GOT3 (cell line): ENCODE results near the gene ATG10.
A peak's percentile ranks its signal among the peaks of the same experiment; 100 is the strongest.
"Not testable (repeated sequence)": the region's sequence is repeated elsewhere in the genome, so short reads cannot be mapped to it uniquely, and the experiment has no call there.

ENCODE experiments used
- DNase-seq: peaks from one replicate; lab custom pipeline; 2025; ENCODE audit warnings: mixed read lengths; lab: John Stamatoyannopoulos, UW

ATG10 gene

DNA sequence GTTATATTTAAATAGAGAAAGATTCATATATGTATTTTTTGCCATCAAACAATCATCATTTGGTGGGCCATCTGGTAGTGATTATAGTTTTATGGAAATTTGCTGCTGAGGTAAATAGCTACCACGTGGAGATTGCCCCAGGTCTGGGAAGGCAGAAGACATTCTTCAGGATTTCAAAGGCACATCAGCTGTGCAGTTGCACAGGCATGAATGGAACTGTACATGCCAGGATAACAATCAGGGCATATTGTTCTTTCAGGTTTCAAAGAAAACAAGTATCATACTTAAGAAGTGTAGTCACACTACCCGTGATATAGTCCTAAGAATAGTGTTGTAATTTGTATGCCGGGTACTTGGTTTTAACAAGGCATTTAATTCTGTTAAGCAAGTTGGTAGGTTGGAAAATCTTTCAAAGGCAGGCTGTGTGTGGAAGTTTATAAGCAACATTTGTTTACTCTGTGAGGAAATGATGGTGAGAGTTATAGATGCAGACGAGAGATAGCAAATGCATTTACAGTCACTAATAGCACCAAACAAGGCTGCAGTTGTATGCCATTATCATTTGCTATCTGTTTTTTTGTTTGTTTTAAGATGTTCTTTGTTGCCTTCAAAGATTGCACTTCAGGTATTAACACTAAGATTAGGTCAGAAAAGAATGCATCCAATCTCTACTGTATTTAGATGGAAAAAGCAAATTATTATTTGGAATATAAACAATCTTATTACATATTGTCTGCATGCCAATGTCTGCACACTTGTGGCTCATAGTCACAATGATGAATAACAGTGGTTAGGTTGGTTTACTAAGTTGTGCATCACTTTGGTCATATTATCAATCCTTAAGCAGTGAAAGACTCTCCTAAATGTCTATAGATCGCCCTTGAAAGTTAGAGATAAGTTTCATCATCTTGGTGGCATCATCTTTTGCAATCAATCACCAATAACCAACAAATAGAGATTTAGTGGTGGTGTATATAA lies 251.1 kb downstream of the ATG10 start:
- DNase-seq: no peak

DNA sequence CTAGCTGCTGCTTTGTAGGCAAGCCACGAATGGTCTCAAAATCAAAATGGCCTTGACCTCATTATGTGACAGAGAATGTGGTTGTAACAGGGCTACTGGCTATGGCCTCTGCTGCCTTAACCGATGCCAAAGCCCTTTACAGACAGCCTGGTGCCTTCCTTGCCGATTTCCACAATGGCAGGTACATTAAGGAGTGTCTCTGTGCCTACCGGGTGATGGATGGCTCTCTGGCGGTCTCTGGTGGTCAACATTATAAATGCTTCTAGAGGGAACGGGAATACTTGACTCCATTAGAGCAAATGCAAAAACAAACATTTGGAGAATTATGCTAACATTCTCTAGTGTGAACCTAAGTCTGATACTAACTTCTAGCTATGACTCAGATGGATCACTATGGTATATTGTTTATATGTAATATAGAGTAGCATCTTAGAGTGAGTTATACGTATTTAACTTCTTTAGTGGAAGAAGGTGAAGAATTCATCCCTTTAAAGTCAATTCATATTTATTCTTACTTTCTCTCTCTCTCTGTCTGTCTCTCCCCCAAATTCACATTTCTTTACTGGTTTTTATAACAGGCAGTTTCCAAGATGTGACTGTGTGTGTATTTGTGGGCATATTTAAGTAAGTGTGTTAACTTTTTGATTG lies 253.8 kb downstream of the ATG10 start:
- peak; percentile 15 for DNase-seq

DNA sequence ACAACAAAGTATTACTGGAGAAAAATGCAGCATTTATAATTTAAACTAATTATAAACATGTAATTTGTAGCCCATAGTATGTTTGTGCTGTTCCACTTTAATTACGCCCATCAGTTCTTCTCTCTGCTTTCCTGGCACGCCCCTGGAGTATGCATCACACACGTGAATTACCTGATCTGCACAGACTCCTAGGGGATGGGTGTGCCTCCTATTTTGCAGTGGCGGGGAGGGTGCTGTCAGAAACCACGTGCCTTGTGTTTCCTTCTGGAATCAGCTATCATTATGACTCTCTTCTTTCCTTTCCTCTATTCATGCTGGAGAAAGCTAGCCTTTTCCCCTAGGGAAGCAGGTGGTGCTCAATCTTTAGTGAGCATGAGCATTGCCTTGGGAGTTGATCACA lies 263.1 kb downstream of the ATG10 start:
- no peak for DNase-seq

DNA sequence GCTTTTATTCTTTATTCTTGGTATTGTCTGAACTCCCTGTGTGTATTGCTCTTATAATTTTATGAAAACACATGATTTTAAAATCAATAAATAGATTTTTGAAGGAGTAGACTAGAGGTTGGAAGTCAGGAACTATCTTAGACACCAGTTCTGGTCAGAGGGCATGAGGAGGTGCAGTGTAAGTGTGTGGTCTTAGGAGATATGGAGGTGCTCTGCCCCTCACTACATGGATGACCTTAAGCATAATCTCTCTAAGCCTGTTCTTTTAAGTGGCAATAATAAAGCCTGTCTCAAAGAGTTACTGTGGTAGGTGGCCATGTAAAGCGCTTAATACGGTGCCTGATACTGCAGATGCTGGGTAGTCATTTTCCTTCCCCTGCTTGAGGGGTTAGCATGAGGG lies 272.3 kb downstream of the ATG10 start:
- DNase-seq: no peak

DNA sequence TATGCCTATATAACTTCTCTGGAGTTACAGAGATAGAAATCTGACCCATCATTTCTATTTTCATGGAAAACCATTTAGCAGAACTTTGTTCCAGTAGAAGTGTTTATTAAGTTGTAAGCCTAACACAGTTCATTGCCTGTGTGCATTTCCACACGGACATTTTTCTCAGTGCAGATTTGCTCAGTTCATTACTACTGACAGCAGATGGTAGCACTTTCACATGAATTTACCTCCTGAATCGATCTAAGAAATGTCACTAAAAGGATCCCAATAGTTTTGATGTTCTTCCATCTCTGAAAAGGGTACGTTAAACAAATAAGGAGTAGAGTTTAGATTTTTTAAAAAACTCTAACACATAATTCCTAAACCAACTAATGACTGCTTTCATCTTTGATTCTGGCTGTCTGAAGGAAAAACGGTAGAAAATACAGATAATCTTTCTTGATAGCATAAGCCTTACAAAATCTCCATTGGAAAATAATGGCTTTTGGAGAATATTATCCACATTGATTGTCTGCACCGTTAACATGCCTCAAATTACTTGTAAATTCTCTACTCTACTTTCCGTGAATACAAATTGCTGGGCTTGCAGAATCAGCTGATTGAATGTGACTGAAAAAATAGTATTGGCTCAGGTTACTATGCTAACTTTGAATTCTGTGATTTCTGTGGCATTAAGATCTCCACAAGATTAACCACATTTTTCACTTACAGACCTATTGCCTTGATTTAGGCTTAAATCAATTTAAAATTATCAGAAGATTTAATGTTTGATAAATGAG lies 273.2 kb downstream of the ATG10 start:
- DNase-seq: no peak

DNA sequence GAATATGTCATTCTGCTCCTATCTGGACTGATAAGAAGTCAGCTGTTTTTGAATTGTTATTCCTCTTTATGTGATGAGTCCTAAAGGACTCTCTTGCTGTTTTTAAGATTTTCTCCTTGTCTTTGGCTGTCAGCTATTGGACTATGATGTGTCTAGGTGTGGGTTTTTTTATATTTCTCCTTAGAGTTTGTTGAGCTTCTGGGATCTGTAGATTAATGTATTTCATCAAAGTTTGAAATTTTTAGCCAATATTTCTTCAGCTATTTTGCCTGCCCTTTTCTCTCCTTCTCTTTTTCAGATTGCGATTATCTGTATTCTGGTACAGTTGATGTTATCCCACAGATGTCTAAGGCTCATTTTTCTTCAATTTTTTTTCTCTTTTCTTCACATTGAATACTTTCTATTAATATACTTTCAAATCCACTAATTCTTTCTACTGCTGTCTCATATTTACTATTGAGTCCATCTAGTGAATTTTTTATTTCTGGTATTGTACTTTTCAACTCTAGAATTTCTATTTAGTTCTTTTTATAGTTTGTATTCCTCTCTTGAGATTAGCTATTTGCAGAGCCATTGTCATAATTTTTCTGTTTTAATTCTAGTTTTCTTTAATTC lies 275.2 kb downstream of the ATG10 start:
- no peak for DNase-seq

DNA sequence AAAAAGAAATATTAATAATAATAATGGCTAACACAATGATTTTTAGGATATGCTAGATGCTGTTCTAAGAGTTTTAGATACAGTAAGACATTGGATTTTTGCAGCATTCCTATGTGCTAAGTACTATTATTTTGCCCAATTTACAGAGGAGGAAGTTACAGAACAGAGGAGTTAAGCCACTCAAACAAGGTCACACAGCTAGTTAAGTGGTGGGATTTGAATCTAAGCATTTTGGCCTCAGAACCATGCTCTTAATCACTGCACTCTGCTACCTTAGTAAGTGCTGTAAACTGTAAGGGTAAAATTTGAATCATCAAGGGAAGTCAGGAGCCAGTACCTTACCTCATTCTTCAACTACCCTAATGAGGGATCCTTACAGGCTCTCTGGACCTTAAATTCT lies 280.9 kb downstream of the ATG10 start:
- DNase-seq: no peak

DNA sequence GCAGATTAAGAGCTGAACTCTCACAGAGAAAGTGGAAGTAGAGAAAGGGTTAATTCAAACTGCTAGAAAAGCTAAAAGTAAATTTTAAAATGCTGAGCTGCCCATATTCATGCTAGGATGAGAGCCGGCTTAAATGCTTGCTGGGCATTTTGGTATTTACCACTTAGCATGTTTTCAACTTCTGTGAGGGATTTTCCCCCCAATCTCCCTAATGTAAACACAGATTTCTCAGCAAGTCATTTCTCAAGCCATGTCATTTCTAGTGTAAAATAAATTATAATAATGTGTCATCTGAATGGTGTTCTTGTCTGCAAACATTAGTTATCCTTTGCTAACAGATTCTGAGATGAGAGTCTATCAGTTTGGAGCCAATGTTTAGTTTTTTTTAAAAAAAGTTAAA lies 284.0 kb downstream of the ATG10 start:
- DNase-seq: no peak

DNA sequence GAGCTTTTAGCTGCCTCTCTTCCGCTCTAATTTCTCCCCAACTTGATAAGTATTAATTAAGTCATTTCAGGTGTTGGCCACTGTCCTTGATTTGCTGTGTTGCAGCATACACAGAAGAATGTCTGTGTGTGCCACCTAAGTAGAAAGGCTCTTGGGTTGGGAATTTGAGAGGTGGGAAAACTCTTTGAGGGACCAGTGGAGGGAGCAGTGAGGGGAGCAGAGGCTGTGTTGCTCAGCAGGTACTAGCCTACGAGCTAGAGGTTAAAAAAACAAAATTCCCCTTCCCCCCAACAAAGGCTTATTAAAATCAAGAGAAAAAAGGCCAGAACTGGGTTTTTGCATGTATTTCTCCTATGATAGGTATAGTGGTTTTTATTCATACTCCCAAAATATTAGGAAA lies 285.4 kb downstream of the ATG10 start:
- DNase-seq: no peak

DNA sequence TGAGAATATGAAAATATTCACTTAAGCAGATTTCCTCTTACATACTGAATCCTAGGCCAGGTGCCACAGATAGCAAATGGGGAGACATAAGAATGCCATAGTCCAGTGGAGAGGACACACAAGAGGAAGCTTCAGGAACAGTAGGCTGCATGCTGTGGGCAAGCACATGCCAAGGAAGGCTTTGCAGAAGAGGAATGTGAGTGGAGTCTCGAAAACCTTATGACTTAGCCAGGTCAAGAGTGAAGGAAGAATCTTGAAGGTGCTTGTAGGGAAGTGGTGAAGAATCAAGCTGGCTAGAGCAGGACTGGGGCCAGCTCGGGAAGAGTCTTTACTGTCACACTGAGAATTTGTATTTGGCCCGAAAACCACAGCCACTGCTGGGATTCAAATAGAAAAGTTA lies 285.9 kb downstream of the ATG10 start:
- DNase-seq: no peak

DNA sequence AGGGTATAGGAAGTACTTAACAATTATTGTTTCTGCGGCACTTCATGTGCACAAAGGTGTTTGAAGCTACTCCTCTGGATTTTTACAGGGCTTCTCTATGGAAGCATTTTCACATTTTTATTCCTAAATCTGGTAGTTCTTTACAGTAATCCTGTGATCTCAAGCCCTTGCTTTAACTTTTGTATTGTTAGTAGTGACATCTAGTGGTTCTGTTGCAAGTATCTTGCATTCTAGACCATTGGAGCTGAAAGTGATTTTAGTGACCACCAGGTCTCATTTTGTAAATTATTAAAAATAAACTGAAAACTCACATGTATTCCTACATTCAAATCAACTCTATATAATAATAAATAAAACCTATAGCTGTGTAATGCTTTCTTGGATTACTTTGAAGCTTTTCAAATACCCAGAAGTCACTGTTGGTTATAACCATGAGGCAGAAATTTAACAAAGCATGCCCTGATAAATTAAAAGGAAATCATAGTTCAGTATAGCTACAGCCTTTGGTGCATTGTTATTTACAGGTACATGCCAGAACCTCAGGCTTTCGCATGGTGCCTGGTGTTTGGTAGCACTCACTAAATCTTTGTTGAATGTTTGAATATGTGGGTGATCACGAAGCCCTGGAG lies 287.5 kb downstream of the ATG10 start:
- DNase-seq: no peak

DNA sequence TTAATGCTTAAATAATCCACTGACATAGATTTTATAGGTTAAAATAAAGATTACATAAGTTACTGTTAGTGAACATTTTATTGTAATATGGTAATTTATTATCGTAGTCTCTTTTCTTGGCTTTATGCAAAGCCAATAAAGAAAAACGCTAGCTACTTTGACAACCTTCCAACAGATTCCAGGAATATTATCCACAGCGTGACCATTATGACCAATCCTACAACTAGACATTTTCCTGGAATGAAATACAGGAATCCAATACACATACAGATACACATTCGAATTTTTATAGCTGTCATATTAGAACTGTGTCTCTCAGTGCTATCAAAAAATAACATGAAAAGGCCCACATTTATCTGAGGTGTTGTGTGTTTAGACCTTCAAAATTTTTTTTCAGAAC lies 293.2 kb downstream of the ATG10 start:
- DNase-seq: no peak

DNA sequence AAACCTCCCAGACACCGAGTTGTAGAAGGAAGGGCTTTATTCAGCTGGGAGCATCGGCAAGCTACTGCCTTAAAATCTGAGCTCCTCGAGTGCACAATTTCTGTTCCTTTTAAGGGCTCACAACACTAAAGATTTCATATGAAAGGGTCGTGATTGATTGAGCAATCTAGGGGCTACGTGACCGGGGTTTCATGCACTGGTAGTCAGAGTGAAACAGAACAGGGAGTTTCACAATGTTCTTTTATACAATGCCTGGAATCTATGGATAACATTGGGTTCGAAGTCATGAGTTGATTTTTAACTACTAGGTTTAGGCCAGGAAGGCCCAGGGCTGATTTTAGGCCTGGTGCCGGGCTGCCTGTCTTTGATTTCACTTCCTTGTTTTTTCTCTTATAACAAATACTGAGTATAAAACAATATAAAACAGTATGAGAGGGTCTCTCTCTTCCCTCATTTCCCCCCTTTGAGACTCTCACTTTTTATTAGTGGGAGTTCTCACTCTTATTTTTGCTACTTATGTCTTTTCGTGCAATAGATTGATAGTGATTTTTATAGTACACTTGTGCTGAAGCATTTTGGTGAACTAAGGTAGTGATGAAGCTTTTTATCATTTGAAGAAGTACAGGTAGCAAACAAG lies 295.6 kb downstream of the ATG10 start:
- not testable (repeated sequence) for DNase-seq

DNA sequence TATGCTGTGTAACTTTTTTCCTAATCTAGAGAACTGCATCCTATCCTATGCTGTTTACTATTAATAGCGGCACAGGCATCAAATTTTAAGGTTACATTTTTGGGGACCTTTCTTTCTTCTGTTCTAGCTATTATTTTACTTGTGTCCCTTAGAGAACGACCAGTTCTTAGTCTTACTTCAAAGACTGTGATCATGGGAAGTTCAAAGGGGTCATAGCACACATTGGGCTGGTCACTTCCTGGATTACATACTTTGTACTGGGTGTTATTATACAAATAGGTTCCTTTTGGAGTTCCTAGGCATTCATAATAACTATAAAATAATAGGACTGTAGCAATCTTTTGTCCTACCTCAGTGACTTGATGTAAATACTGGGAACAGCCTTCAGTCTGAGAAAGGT lies 297.5 kb downstream of the ATG10 start:
- not testable (repeated sequence) for DNase-seq

DNA sequence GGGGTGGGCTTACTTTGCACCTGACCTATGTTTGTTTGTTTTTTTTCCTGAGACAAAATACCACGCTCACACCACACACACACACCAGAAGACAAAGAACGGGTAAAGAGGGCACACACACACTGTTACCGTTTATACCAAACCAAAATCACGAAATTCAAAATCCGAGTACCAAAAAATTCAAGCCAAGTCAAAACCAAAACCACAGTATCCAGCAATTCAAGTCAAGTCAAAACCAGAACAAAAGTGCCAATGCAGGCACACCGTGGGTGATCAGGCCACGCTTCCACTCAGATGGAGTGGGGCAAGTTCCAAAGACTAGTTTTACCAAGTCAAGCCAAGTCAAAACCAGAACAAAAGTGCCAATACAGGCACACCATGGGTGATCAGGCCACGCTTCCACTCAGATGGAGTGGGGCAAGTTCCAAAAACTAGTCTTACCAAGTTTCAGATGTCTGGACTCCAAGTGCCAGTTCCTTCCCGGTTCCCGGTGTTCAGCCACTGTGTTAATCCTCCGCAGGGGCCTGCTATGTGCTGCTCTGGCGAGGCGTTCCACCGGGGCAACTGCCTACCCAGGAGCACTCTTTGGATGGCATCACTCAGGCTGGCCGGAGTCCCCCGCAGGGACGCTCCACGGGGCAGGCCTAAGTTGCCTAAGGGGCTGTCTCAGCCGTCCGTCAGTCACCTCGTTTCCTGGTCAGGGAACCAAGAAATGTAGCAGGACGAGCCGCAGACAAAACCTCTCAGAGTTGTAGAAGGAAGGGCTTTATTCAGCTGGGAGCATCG lies 300.9 kb downstream of the ATG10 start:
- not testable (repeated sequence) for DNase-seq

DNA sequence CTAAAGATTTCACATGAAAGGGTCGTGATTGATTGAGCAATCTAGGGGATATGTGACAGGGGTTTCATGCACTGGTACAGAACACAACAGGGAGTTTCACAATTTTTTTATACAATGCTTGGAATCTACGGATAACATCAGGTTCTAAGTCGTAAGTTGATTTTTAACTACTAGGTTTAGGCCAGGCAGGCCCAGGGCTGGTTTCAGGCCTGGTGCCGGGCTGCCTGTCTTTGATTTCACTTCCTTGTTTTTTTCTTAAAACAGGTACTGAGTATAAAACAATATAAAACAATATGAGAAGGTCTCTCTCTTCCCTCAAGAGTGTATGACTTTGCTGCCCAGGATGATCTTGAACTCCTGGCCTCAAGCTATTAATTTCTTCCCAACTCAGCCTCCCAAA lies 301.6 kb downstream of the ATG10 start:
- DNase-seq: not testable (repeated sequence)

DNA sequence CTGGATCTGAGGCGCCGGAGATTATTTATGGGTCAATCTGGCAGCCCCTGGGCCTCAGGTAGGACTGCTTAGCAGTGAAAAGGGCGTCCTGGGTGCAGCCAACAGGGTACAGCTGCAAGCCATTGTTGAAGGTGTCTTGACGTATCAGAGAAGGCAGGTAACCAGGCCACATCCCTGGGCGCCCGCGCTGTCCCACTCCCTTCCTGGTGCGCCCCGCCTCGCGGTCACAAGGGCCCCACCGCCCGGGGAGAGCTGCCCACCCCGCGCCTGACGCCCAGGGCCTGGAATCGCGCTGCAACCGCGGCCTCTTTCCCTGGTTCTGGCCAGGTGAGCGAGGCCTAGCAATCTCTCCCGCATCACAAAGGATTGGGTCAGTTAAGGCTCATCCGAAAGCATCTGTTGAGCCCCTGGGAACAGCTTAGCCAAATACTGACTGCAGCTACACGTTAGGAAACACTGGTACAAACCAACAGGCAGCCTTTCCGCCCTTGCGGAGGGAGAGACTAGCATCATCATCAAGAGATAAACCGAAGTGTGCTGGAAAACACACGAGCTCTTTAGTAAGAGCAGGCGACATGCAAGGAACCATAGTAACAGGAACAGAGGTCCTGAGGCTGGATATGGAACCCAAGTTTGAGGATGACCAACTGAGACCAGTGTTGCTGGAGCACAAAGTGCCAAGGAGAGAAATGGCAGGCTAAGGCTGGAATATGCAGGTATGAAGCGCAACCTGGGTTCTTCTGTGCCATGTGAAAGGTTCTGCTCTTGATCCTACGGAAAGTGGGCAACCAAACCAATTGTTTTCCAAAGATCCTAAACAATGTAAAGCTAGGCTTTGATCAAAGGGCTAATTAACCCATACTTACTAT lies 302.8 kb downstream of the ATG10 start:
- DNase-seq: no peak

DNA sequence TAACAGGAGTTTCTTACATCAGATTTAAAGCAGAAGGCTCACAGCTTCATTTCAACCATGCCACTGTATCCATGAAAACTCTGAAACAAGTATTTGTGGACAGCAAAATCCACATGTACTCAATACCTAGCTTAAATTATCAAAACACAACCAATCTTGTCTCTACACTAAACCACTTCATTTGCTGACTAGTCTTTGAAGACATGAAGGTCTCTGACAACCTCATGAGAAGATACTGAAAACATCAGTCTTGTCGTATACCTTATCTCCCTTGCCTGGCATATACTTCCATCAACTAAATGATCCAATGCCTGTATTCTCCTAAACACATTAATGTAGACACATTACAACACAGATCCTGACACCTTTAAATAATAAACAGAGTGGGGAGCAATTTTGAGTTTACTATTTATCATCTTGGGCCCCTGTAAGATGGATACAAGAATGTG lies 303.4 kb downstream of the ATG10 start:
- DNase-seq: no peak
